Right lobe of liver (tissue), 6 donors: ENCODE data around the gene FASTK. TPM values are rescaled to one million over a fixed set of nuclear protein-coding genes. Genes with fewer than 3 reads are reported as not detected.

Experiments used
- ATAC-seq, 4 donors: fragments of 200-7000 bp; cut with Tn5 transposase; one replicate each; pipeline ENCODE4 v1.9.1; 2020; ENCODE audit warnings: mild to moderate bottlenecking in 4 of 4, moderate library complexity in 4 of 4
- DNase-seq, 3 donors: peaks; one replicate each; pipeline ENCODE4 v3.0.0-alpha.2; 2020
- H3K27ac ChIP-seq, 3 donors: fragments of 200-600 bp; one replicate each; pipeline ENCODE4 v1.8.0; 2022
- H3K27me3 ChIP-seq, 2 donors: fragments of 200-600 bp; one replicate each; pipeline ENCODE4 v1.8.0; 2022
- H3K36me3 ChIP-seq, 4 donors: fragments of 200-600 bp; sonication (generic) in 1 of 4; one replicate each; pipeline versions ENCODE4 v1.5.1 to v1.8.0; 2017 to 2022; ENCODE audit warnings: control low read depth in 1 of 4
- H3K4me1 ChIP-seq, 4 donors: fragments of 200-600 bp; sonication (generic) in 1 of 4; one replicate each; pipeline versions ENCODE4 v1.5.1 to v1.8.0; 2017 to 2022; ENCODE audit warnings: control low read depth in 1 of 4
- H3K4me3 ChIP-seq, 3 donors: fragments of 200-600 bp; one replicate each; pipeline ENCODE4 v1.8.0; 2022
- H3K9me3 ChIP-seq, 4 donors: fragments of 200-600 bp; sonication (generic) in 1 of 4; one replicate each; pipeline versions ENCODE4 v1.5.1 to v1.8.0; 2017 to 2022; ENCODE audit warnings: control low read depth in 1 of 4
- CTCF ChIP-seq, 4 donors: fragments of 200-600 bp in 3 of 4; fragments of 450-650 bp in 1 of 4; IDR thresholded peaks; one replicate each; pipeline versions ENCODE4 v1.5.1 to v1.8.0; 2016 to 2022; ENCODE audit warnings: antibody characterized with exemption in 4 of 4, mild to moderate bottlenecking in 2 of 4
- POLR2A ChIP-seq: fragments of 450-650 bp; IDR thresholded peaks from one replicate; pipeline ENCODE4 v1.6.1; 2017; ENCODE audit warnings: antibody characterized with exemption, mild to moderate bottlenecking
- WGBS: methylation state at CpG from one replicate; pipeline ENCODE4 v1.1.6; 2018; ENCODE audit warnings: low coverage, low lambda C conversion rate; ENCODE audit not compliant: insufficient coverage; ENCODE audit errors: missing lambda C conversion rate; 5-methylcytosine and 5-hydroxymethylcytosine counted together
- intact Hi-C, 2 donors: fragments of 100-400 bp; cut with DNase I; formaldehyde crosslinking; loops; one replicate each; pipeline versions ENCODE4 v1.11.2 to v1.14.1; 2022
- total RNA-seq, 6 experiments: library from RNA; depleted of rRNA in 2 of 6; stranded (reverse); fragments of >200 nt in 2 of 6; fragmentation: NEBNext Ultra II Directional in 3 of 6; extraction: Animal tissue kit (Norgen Biotek cat#: 25700) in 3 of 6; gene quantifications; one replicate each; pipeline versions ENCODE4 v1.1.0 to v1.2.4, GENCODE V29; 2016 to 2023
- donor health status: DM: no; HTN: yes; CAD: no.
- donor health status: DM: no; HTN: no; CAD: no.
- donor health status: DM: no; HTN: no; CAD: no.
- donor health status: DM: no; HTN: yes; CAD: no.
- donor health status: DM: no; HTN: yes; CAD: no.

Gene FASTK
- total RNA-seq, 6 experiments from 2014 or later, result 33.4 to 48.8 (median 43.9) TPM

GRCh38 chr7:151047976-151048815, 32.4 kb downstream of the FASTK start, which contains the start of gene ASIC3:
Gene ASIC3, plus strand, starts transcription at chr7:151048531. Its CDS starts 355 bp downstream, at chr7:151048886.
- intact Hi-C loops, result no loop called here
- Histone ChIP-seq H3K27ac (no peak within 1 kb of the TSS), H3K9me3 (no peaks in the 10 kb centered on the region), H3K27me3 (no peaks in the 10 kb centered on the region), H3K36me3 (no peaks in the 10 kb centered on the region), H3K4me1 (no peaks in the 10 kb centered on the region), H3K4me3 (no peak within 1 kb of the TSS)
- WGBS, result 66% methylated on average over 3 of the region's 22 CpGs
- TF ChIP-seq POLR2A, result no peak
- no peak for TF ChIP-seq CTCF (IDR thresholded peaks at IDR 0.05)
- ATAC-seq, result no peak
- DNase-seq, result no peak

GRCh38 chr7:151046603-151047573, 33.7 kb downstream of the FASTK start:
- DNase-seq, result no peak
- Histone ChIP-seq H3K4me1 (no peaks in the 10 kb centered on the region), H3K9me3 (no peaks in the 10 kb centered on the region), H3K4me3 (no peak overlapping the region), H3K36me3 (no peaks in the 10 kb centered on the region), H3K27me3 (no peaks in the 10 kb centered on the region), H3K27ac (no peak overlapping the region)
- intact Hi-C loops, result no loop called here
- 76% methylated on average over 3 of the region's 14 CpGs for WGBS
- TF ChIP-seq POLR2A, result no peak
- no peak for TF ChIP-seq CTCF (IDR thresholded peaks at IDR 0.05)
- no peak for ATAC-seq

- Histone ChIP-seq H3K27ac (no peak overlapping the region), H3K27me3 (no peaks in the 10 kb centered on the region), H3K9me3 (no peaks in the 10 kb centered on the region), H3K36me3 (no peaks in the 10 kb centered on the region), H3K4me3 (no peak overlapping the region), H3K4me1 (no peaks in the 10 kb centered on the region)
- intact Hi-C loops, result no loop called here
- no peak for DNase-seq
- ATAC-seq, result no peak
- no peak for TF ChIP-seq POLR2A
- no peak for TF ChIP-seq CTCF (IDR thresholded peaks at IDR 0.05)
- 74% methylated on average over 5 of the region's 9 CpGs for WGBS
Measured at GRCh38 chr7:151045967-151046366, 34.6 kb downstream of the FASTK start.

GRCh38 chr7:151045262-151045661, 35.3 kb downstream of the FASTK start:
- Histone ChIP-seq H3K27me3 (no peaks in the 10 kb centered on the region), H3K9me3 (no peaks in the 10 kb centered on the region), H3K4me1 (no peaks in the 10 kb centered on the region), H3K4me3 (no peak overlapping the region), H3K27ac (no peak overlapping the region), H3K36me3 (no peaks in the 10 kb centered on the region)
- no peak for ATAC-seq
- no peak for DNase-seq
- no CpG with 5 or more reads among the region's 11 CpGs for WGBS
- TF ChIP-seq POLR2A (no peak), CTCF (IDR thresholded peaks at IDR 0.05) (no peak)
- intact Hi-C loops, result no loop called here
